ENCODE measurements around the gene NIFK.

GRCh38 chr2:121723316-121723715 lies 13.4 kb downstream of the NIFK start:
- TF ChIP-seq GLIS2 (tag by site-specific recombination; IDR thresholded peaks at IDR 0.05) (no peak), ZNF146 (tag by site-specific recombination; IDR thresholded peaks at IDR 0.05) (no peak), ZNF280D (tag by site-specific recombination; IDR thresholded peaks at IDR 0.05) (no peak), KLF7 (tag by site-specific recombination; IDR thresholded peaks at IDR 0.05; ENCODE audit: borderline replicate concordance) (no peak), ZNF416 (tag by site-specific recombination; IDR thresholded peaks at IDR 0.05) (no peak), ELK4 (IDR thresholded peaks at IDR 0.05; ENCODE audit: borderline replicate concordance, low read depth, low read length) (no peak), ZNF580 (tag by site-specific recombination; IDR thresholded peaks at IDR 0.05) (no peak), ZNF449 (tag by site-specific recombination; IDR thresholded peaks at IDR 0.05) (no peak)
- TF ChIP-seq, protein P1, sequence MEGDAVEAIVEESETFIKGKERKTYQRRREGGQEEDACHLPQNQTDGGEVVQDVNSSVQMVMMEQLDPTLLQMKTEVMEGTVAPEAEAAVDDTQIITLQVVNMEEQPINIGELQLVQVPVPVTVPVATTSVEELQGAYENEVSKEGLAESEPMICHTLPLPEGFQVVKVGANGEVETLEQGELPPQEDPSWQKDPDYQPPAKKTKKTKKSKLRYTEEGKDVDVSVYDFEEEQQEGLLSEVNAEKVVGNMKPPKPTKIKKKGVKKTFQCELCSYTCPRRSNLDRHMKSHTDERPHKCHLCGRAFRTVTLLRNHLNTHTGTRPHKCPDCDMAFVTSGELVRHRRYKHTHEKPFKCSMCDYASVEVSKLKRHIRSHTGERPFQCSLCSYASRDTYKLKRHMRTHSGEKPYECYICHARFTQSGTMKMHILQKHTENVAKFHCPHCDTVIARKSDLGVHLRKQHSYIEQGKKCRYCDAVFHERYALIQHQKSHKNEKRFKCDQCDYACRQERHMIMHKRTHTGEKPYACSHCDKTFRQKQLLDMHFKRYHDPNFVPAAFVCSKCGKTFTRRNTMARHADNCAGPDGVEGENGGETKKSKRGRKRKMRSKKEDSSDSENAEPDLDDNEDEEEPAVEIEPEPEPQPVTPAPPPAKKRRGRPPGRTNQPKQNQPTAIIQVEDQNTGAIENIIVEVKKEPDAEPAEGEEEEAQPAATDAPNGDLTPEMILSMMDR (tag by site-specific recombination; IDR thresholded peaks at IDR 0.05), result no peak

Data from HEK293 (cell line).